Left lung (tissue), 10 donors: ENCODE results near the gene MAP3K7. TPM values are rescaled to one million over a fixed set of nuclear protein-coding genes. Genes with fewer than 3 reads are reported as not detected.

Experiments
- ATAC-seq: fragments of 200-7000 bp; cut with Tn5 transposase; one replicate; pipeline ENCODE4 v1.9.1; 2020; ENCODE audit warnings: moderate library complexity
- DNase-seq, 4 donors: peaks; one replicate each; pipeline ENCODE4 v3.0.0-alpha.2; 2013 to 2020
- H3K27ac ChIP-seq, 2 donors: fragments of 200-600 bp; sonication (generic) in 1 of 2; one replicate each; pipeline versions ENCODE4 v1.5.0 to v1.8.0; 2020 to 2021
- H3K27me3 ChIP-seq, 2 donors: fragments of 200-600 bp; sonication (generic) in 1 of 2; one replicate each; pipeline versions ENCODE4 v1.5.0 to v1.8.0; 2020 to 2021
- H3K36me3 ChIP-seq, 2 donors: fragments of 200-600 bp; sonication (generic) in 1 of 2; one replicate each; pipeline versions ENCODE4 v1.5.0 to v1.8.0; 2020 to 2021
- H3K4me1 ChIP-seq, 2 donors: fragments of 200-600 bp; one replicate each; pipeline ENCODE4 v1.8.0; 2021
- H3K4me3 ChIP-seq, 2 donors: fragments of 200-600 bp; sonication (generic) in 1 of 2; one replicate each; pipeline versions ENCODE4 v1.5.0 to v1.8.0; 2020 to 2021; ENCODE audit warnings: mild to moderate bottlenecking in 1 of 2
- H3K9me3 ChIP-seq, 2 donors: fragments of 200-600 bp; sonication (generic) in 1 of 2; one replicate each; pipeline versions ENCODE4 v1.5.0 to v1.8.0; 2020 to 2021
- CTCF ChIP-seq, 2 donors: fragments of 200-600 bp; sonication (generic) in 1 of 2; IDR thresholded peaks; one replicate each; pipeline versions ENCODE4 v1.5.0 to v1.8.0; 2021; ENCODE audit warnings: antibody characterized with exemption in 2 of 2
- intact Hi-C, 2 donors: fragments of 100-400 bp; cut with DNase I; formaldehyde crosslinking; loops; one replicate each; pipeline versions ENCODE4 v1.11.2 to v1.14.2; 2022
- polyA plus RNA-seq, 6 donors: library from polyadenylated mRNA; unstranded; fragments of 120-200 nt; gene quantifications; one replicate each; pipeline ENCODE4 v1.2.1, GENCODE V29; 2013; ENCODE audit not compliant: insufficient read length in 6 of 6
- total RNA-seq, 2 donors: library from RNA; stranded (reverse); fragmentation: NEBNext Ultra II Directional; extraction: Animal tissue kit (Norgen Biotek cat#: 25700); gene quantifications; one replicate each; pipeline ENCODE4 v1.2.1, GENCODE V29; 2021
- donor health status: DM: no; HTN: yes; CAD: no.
- donor health status: DM: no; HTN: no; CAD: no.

The MAP3K7 gene
- total and polyA plus RNA-seq, 8 donors: 19.5 to 52.9 (median 45.8) TPM

- H3K27me3 ChIP-seq: no peaks in the 10 kb centered on the region
- H3K36me3 ChIP-seq: peaks cover 0 to 97% of the 10 kb centered on the region in 2 donors
- no peaks in the 10 kb centered on the region for H3K9me3 ChIP-seq
- H3K4me1 ChIP-seq: no peaks in the 10 kb centered on the region
- no peak overlapping the region for H3K4me3 ChIP-seq
- H3K27ac ChIP-seq: no peak overlapping the region
- TF ChIP-seq CTCF (IDR thresholded peaks at IDR 0.05): no peak
- ATAC-seq: no peak
- DNase-seq: no peak
- intact Hi-C loops: no loop called here
Observed at GRCh38 chr6:90547991-90548390, 38.9 kb downstream of the MAP3K7 start.

- Histone ChIP-seq H3K36me3 (peaks cover 0 to 97% of the 10 kb centered on the region in 2 donors), H3K9me3 (no peaks in the 10 kb centered on the region), H3K27me3 (no peaks in the 10 kb centered on the region), H3K27ac (no peak overlapping the region), H3K4me1 (no peaks in the 10 kb centered on the region), H3K4me3 (no peak overlapping the region)
- ATAC-seq (no peak), DNase-seq (no peak)
- intact Hi-C loops: no loop called here
- TF ChIP-seq CTCF (IDR thresholded peaks at IDR 0.05): no peak
Observed at GRCh38 chr6:90547079-90547478, 39.8 kb downstream of the MAP3K7 start.

- intact Hi-C loops: no loop called here
- TF ChIP-seq CTCF (IDR thresholded peaks at IDR 0.05): no peak
- H3K27me3 ChIP-seq: no peaks in the 10 kb centered on the region
- no peak overlapping the region for H3K27ac ChIP-seq
- no peak for DNase-seq
- ATAC-seq: no peak
- no peak overlapping the region for H3K4me3 ChIP-seq
- no peaks in the 10 kb centered on the region for H3K9me3 ChIP-seq
- peaks cover 0 to 90% of the 10 kb centered on the region in 2 donors for H3K36me3 ChIP-seq
- H3K4me1 ChIP-seq: no peaks in the 10 kb centered on the region
Observed at GRCh38 chr6:90545448-90545847, 41.4 kb downstream of the MAP3K7 start.

GRCh38 chr6:90544741-90545140 is 42.1 kb downstream of the MAP3K7 start:
- no peaks in the 10 kb centered on the region for H3K27me3 ChIP-seq
- H3K36me3 ChIP-seq: peaks cover 0 to 83% of the 10 kb centered on the region in 2 donors
- TF ChIP-seq CTCF (IDR thresholded peaks at IDR 0.05): no peak
- no peaks in the 10 kb centered on the region for H3K9me3 ChIP-seq
- H3K27ac ChIP-seq: no peak overlapping the region
- intact Hi-C loops: no loop called here
- H3K4me1 ChIP-seq: no peaks in the 10 kb centered on the region
- ATAC-seq (no peak), DNase-seq (no peak)
- H3K4me3 ChIP-seq: no peak overlapping the region

GRCh38 chr6:90544081-90544480 is 42.8 kb downstream of the MAP3K7 start:
- Histone ChIP-seq H3K4me3 (no peak overlapping the region), H3K9me3 (no peaks in the 10 kb centered on the region), H3K27ac (no peak overlapping the region), H3K4me1 (peaks cover under 1% of the 10 kb centered on the region in 2 donors), H3K27me3 (no peaks in the 10 kb centered on the region), H3K36me3 (peaks cover 0 to 76% of the 10 kb centered on the region in 2 donors)
- no peak for ATAC-seq
- DNase-seq: no peak
- intact Hi-C loops: no loop called here
- TF ChIP-seq CTCF (IDR thresholded peaks at IDR 0.05): no peak
